SKM-1 treated with dmso at 0.1 percent for 144 hours (cell line): Measurements from ENCODE around the gene STRIT1.

Experiments used
- DNase-seq: peaks from one replicate; lab custom pipeline; 2025; ENCODE audit not compliant: unreplicated experiment; lab: John Stamatoyannopoulos, UW

Gene STRIT1

GRCh38 chr3:155293516-155293915 is at the start of gene STRIT1:
Gene STRIT1, minus strand, starts transcription at chr3:155293683.
- no peak for DNase-seq

GRCh38 chr3:155342344-155342743 is 48.9 kb upstream of the STRIT1 start:
- no peak for DNase-seq

DNA sequence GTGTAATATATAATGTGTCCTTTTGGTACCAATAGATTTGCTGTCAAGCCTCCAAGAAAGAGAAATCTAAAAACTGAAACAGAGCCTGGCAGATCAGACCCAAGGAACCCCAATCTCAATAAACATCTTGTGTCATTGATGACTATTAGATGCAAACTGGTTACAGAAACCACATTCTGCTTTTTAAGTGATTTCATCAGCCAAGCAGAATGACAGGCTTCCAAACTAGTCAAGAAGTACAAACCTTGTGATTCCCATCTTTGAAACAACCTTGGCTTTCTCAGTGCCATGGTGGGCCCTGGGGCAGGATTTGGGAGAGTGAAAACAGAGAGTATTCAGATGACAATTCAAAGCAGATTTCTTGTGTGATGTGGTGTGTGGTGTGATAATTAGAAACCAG is 45.6 kb upstream of the STRIT1 start:
- no peak for DNase-seq

DNA sequence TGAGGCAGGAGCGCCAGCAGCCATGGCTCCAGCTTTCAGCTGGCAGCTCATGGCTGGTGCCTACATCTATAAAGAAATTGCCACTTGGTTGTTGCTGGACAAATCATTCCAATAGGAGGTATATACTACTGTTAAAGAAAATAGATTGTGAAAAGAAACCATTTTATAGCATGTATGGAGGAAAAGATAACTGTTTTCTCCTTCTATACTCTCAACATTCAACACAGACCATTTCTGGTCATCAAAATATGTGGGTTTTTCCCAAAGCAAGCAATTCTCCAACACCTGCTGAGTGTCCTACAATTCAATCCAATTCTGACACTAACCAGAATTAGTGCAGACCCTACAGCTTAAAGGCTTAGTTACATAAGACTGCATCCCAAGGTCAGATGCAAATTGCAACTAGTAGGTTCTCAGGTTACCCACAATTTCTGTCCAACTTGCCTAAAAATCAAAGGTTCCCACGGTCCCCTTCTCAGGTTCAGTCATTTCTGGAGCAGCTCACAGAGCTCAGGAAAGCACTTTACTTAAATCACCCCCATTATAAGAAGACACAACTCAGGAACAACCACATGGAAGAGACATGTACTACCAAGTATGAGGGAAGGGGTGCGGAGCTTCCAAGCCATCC is 42.4 kb upstream of the STRIT1 start:
- no peak for DNase-seq

- peak; percentile 91 for DNase-seq
These were observed 41.6 kb upstream of the STRIT1 start for GRCh38 chr3:155334914-155335723.

GRCh38 chr3:155334215-155334913 is 40.9 kb upstream of the STRIT1 start:
- DNase-seq = no peak

DNA sequence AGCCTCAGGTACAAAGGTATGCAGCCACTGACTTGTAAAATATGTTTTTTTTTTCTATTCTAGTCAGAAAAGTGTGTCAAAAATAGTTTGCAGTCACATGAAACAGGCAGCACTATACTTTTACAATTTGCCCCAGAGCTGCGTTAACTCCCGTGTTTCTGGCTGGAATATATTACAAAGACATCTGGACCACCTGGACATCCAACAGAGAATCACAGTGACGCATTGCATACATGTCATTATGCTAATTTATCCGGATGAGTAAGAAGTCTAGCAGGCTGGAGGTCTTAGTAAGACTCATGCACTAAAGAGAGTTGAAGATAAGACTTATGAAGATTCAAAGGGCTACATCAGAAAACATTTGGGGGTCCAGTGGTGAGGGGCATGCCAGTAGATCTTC is 39.2 kb upstream of the STRIT1 start:
- DNase-seq = no peak

- DNase-seq = no peak
These were observed 37.6 kb upstream of the STRIT1 start for GRCh38 chr3:155331078-155331477.

DNA sequence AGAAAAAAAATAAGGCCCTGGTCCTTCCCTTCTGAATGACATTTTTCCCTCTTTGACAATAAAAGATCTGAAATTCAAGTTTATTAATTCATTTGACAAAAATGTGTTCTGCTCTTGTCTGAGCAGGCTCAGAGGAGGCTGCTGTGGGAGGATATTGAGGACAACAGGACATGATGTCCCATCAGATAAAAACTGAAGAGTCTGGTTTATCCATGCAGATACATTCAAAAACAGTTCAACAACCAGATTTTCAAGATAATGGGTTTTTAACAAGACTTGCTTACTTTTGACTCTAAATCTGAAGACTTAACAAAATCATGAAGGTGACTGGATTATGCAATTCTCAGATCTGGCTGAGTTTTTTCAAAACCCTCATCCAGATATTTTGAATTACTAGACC is 36.9 kb upstream of the STRIT1 start:
- DNase-seq = no peak

DNA sequence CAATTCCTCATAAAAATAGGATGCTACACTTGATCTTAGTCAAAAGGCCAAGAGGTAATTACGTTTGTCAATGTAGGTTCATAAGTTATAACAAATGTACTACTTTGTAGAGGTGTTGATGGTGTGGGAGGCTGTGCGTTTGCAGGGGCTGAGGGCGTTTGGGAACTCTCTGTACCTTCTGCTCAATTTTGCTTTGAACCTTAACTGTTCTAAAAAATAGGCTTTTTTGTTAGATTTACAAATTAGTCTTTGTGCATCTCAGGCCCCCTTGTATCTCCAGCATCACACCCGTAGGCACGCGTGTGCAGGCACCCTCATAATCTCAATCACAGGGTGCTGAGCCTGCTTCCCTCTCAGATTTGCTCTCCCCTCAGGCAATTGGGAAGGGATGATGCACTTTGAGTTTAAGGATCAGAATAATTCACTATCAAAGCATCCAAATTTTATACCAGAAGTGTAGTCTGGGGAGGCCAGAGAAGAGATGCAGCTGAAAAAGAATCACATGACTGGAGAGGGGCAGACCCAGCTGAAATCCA is 36.1 kb upstream of the STRIT1 start:
- no peak for DNase-seq

DNA sequence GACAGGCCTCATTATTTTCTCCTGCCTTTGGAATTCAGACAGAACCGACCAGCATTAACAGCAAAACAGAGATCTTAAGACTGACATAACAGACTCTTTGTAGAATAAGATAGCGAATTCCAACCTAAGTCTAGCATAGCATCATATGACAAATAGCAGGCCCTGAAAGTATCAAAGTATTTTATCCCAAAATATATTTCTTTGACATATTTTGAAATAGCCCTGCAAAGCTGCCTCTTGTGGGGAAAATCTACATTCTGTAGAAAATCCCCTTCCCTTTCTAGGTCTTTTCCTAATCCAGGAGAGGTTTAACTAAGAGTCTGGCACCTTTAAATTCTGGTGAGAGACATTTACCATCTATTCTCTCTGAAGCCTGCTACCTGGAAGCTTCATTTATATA is 34.4 kb upstream of the STRIT1 start:
- no peak for DNase-seq

DNA sequence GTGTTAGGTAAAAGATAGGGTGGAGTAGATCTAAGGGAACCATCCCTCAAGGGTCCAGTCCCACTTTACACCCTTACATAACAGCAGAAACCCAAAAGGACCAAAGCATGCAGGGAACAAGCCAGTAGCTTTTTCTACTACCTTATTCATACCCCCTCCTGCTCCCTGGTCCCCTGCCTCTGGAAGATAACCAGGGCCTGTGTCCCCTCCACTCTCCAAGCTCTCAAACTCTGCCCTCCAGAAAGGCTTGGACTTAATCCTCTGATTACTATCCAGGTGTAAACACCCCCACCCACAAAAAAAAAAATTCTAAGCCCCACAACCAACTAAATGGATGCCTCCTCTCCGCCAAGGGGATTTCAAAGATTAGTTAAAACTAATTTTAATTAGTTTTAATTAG is 33.9 kb upstream of the STRIT1 start:
- no peak for DNase-seq

GRCh38 chr3:155326901-155327300 is 33.4 kb upstream of the STRIT1 start:
- DNase-seq = peak; percentile 13

DNA sequence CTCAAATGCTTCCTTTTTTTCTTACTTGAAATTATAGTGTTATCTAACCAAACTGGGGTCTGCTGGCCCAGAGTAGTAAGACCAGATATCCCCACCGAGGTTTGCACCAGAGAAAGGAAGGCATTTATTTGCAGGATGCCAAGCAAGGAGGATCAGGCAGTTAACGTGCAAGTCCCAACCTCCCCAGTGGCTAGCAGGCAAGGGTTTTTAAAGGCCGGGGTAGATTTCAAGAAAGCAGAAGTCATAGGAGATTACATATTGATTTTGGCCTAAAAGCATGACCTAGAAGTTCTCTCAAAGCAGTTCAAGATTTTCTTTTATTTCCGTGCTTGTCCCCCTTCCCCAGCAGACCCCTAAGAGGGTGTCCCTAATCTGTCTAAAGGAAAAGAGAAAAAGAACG is 32.8 kb upstream of the STRIT1 start:
- peak; percentile 19 for DNase-seq

DNA sequence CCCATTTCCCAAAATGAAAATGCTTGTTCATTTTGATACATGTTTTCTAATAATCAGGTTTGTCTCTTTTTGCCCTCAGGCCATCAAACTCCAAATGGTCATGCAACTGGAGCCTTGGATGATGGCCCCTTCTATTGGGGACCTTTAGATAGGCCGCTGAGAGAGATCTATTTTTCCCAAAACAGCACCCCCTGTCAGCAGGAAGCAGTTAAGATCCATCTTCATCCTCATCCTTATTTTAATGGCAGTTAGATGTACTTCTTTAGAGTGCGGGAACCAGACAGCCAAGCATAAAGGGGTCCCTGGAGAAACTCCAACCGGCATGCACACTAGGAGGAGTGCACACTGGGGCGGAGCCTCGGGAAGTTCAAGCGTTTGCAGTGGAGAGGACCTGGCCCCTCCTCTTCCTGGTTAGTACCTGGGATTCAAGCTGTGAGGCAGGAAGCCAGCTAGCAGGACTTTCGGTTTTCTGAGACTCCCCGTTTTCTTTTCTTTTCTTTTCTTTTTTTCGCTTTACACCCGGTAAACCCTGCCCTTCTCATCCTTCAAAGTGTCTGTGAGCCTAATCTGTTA is 31.9 kb upstream of the STRIT1 start:
- no peak for DNase-seq

- peak; percentile 41 for DNase-seq
These were observed 29.7 kb upstream of the STRIT1 start for GRCh38 chr3:155323063-155323666.

DNA sequence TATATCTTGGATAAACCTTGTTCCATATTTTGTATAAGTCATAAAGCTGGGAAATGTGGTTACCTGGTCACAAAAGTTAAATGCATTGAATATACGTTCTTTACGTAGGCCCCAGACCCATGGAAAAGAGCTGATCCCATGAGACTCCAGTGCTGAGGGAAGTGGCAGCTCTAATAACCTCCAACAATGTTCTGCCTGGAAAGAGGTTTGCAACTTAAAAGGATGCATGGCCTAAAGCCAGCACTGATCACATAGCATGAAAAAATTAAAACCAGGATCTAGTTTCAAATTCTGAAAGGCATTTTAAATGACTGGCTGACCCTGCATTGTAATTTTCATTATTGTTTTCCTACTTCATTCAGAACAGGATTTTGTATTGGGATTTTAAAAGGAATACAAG is 27.9 kb upstream of the STRIT1 start:
- DNase-seq = no peak

DNA sequence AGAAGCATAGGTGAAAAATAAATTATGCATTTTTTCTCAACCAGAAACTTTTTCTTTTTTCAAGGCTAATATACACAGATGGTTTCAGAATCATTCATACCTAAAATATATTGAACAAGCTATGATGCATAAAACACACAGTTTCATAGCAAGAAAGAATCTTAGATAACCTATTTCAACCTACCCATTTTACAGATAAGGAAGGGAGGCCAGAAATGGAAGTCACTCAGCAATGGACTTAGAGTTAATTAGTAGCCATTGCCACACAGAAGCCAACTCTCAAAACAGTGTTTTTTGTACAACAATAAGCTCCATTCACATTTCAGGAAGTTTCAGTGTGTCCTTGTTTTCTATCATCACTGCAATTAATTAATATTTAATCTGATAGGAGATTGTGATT is 27.5 kb upstream of the STRIT1 start:
- no peak for DNase-seq

DNA sequence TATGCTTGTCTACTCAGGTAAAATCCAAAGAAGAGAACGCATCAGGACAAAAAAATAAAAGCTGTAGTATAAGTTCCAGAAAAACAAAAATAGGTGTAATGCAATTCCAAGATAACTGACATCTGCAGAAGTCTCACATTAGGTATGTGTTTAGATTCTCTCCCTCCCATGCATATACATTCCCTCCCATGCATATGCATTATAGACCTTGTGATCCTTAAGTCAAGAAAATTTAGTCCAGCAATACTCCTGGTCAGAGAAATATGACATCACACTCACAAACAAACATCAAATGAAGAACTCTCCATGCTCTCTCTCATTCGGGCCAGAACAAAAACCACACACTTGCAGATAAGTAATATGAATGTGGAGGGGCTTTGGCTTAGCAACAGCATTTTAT is 25.3 kb upstream of the STRIT1 start:
- no peak for DNase-seq

DNA sequence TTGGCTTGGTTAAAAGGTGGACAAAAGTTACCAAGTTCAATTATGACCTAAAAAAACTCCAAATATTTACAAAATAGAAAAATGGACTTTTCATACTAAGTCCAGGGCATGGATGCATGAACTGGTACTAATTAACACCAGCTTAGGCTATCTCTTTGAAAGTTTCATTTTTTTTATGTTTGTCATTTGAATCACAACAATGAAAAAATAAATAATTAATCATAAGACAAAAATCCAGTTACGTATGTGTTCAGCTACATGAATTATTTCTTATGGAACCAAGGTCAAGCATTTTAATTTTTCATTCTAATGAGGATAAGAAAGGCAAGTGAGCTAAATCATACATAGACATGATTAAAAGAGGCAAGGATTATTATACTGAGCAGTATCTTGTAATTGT is 23.7 kb upstream of the STRIT1 start:
- DNase-seq = no peak

DNA sequence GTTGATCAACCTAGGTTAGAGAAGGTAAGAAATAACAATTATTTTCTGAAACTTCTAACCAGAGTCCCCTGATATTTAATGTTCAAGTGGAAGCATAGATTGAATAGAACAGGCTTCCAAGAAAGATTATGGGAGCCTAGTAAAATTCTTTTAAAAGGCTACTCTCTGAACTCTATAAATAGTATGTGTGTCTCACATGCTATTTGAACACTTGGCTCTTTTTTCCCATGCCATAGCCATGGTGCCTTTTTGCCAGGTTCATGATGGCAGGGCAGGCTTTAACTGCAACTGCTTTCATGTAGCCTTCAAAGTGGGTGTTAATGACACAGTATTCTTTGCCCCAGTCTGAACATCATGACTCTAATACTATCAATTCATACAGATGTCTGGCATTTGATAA is 22.9 kb upstream of the STRIT1 start:
- no peak for DNase-seq
